ENCODE data around the gene ZKSCAN5.

Gene ZKSCAN5

GRCh38 chr7:99504603-99505323, at the start of gene ZKSCAN5:
TSS of gene ZKSCAN5 (plus strand) at chr7:99504662. CDS start at chr7:99506045, 1,383 bp downstream.
- intact Hi-C loops (cut with DNase I), result loop anchor here (5.0 to 10.0 kb wide), 2 partner anchors 53 to 110 kb away; partner anchors contain the start of genes ZNF655 and ZSCAN25
- peak; percentile 96 to 100 (median 99) for DNase-seq

GRCh38 chr7:99455874-99456273, 48.6 kb upstream of the ZKSCAN5 start:
- intact Hi-C loops (cut with DNase I), result no loop called here
- DNase-seq, result no peak

DNA sequence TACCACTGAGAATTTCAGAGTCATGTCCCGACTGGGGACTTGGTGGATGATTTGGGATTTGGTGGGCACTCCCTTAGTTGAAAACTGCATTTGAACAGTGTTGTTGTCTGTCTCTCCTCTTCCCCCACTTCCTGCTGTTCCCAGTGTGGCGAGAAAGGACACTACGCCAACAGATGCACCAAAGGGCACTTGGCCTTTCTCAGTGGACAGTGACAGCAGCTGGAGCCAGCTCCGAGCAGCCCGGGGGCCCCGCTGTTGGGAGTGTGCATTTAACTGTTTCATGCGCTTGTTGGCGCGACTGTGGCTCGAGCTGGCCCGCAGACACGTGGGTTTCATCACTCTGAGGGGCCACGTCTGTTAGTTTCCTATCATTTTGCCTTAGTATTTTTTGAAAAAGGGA, 48.2 kb upstream of the ZKSCAN5 start:
- intact Hi-C loops (cut with DNase I), result no loop called here
- DNase-seq, result peak in 4 of 42 donors; percentile 34 to 49 (median 40)

- intact Hi-C loops (cut with DNase I), result no loop called here
- DNase-seq, result no peak
Measured at GRCh38 chr7:99457050-99457649, 47.3 kb upstream of the ZKSCAN5 start.

DNA sequence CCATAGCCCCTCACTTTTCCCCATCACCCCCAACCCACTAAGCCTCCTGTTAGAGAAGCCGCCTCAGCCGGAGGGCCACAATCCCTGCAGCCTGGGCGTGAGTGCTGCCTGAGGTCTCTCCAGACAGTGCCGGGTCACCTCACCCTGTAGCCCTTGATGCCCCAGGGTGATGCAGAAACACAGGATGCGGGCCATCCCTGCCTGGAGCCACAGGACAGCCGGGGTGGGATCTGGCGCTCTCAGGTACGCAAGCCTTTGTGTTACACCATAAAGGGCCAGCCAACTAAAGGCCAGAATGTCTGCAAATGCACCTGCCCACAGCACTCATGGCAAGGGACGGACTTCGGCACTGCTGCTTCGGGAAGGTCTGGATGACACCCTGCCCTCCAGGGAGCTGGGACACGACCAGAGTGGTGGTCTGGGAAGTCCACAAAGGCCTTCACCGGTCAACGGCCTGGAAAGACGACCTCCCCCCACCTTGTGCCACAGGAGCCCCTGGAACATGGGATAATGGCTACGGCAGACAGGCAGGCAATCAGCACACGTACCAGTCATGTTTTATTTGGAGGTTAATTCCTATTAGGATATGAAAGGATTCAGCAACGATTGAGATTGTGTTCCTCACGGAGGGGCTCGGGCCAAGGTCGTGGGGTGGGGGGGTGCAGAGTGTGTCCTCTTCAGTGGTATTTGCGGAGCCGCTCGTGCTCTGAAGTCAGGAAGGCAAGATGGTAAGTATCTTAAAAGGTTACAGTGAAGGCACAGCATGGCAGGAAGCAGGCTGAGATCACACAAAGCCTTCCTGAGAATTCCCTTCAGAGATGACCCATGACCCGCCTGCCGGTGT, 46.6 kb upstream of the ZKSCAN5 start:
- intact Hi-C loops (cut with DNase I), result no loop called here
- DNase-seq, result no peak

DNA sequence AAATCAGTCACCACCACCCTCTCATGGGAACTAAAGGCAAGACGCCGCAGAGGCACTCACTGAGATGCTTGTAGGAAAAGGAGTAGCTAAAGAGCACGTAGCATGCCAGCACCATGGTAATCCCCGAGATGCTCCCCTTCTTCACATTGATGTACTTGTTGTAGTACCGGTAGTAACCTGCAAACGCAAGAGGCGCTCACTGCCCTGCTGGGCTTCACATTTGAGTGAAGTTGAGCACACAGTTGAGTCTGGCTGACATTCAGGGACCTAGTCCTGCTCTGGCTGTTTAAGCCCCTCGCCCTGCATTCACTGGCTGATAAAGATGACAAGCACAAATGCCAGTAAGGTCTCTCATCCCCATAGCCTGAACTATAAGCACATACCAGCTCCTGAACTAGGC, 45.4 kb upstream of the ZKSCAN5 start:
- intact Hi-C loops (cut with DNase I), result no loop called here
- no peak for DNase-seq

GRCh38 chr7:99460651-99461050, 43.8 kb upstream of the ZKSCAN5 start:
- DNase-seq, result no peak
- intact Hi-C loops (cut with DNase I), result no loop called here

DNA sequence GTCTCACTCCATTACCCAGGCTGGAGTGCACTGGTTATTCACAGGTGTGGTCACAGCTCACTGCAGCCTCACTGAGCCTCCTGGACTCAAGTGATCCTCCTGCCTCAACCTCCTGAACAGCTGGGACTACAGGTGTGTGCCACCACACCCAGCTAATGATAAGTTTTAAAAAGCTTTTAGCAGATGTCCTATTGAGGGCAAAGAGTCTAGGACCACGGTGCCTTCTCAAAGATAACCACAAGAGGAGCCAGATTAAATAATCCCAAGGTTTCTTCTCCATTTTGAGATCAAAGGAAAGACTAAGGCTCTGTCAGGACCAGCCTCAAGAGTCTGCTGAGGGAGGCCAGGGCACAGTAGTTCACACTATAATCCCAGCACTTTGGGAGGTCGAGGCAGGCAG, 43.2 kb upstream of the ZKSCAN5 start:
- intact Hi-C loops (cut with DNase I), result no loop called here

DNA sequence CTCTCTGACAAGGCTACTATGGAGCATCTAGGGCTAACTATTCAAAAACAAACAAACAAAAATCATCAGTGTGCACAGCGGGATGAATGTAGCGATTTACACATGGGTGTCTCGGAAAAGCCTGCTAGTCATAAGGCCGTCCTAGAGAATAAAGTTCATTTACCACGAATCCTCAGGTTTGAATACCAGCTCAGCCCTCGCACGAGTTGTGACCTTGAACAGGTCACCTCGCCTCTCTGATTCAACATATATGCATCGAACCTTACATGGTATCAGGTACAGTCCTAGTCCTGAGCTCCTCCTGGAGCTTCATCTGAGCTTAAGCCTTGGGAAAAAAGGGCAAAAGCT, 39.1 kb upstream of the ZKSCAN5 start:
- no peak for DNase-seq
- intact Hi-C loops (cut with DNase I), result no loop called here

More for the DNA sequence above, 43.2 kb upstream of the ZKSCAN5 start:
- no peak for DNase-seq

DNA sequence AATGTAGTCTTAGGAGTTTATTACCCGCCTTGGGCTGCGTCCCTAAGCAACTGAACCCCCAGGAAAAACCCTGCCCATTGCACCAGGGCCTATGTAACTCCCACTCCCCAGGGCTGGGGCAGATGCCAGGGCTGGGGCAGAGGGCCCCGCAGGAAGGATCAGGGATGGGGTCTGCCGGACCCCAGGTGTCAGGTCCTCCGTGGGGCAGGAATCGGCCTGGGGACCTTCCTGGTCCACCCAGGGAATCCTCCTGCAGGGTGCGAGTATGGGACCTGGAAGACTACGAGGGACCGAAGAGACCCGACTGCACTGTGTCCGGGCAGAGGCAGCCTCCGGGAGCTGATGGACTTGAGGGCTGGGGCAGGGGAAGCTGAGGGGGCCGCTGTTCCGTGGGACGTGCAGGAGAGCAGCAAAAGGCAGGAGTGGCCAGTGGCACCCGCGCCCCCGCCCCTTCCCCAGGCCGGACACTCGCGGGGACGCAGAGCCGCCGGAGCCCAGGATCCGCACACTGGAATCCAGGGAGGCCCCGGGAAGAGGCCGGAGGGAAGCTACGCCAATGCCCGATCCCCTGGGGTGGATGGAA, 36.0 kb upstream of the ZKSCAN5 start:
- DNase-seq, result no peak
- intact Hi-C loops (cut with DNase I), result no loop called here

DNA sequence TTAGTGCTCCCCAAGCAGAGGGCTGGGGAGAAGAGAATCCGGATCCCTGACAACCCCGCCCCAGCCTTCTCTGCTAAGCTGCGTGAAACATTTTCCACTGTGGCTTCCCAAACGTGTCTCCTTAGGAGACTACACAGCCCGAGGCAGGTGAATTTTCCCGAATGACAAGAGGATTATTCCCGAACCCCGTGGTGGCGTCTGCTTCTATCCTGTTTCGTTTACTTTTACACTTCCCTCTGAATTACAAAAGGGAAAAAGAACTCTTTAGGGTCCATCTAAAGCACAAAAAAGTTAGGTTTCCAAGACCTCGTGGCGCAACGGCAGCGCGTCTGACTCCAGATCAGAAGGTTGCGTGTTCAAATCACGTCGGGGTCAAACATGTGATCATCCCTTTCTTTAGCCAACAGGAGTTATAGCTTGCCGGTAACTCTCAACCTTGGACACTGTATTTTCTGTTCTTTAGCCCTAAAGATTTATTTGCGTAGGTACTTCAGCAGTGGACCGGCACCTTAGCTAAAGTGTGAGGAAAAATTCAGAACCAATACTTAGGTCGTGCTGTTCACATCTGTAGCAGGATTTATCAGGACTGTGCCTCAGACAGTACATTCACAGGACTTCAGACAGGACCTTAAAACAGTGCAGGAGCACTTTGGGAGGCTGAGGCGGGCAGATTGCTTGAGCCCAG, 34.9 kb upstream of the ZKSCAN5 start:
- intact Hi-C loops (cut with DNase I), result no loop called here
- no peak for DNase-seq

DNA sequence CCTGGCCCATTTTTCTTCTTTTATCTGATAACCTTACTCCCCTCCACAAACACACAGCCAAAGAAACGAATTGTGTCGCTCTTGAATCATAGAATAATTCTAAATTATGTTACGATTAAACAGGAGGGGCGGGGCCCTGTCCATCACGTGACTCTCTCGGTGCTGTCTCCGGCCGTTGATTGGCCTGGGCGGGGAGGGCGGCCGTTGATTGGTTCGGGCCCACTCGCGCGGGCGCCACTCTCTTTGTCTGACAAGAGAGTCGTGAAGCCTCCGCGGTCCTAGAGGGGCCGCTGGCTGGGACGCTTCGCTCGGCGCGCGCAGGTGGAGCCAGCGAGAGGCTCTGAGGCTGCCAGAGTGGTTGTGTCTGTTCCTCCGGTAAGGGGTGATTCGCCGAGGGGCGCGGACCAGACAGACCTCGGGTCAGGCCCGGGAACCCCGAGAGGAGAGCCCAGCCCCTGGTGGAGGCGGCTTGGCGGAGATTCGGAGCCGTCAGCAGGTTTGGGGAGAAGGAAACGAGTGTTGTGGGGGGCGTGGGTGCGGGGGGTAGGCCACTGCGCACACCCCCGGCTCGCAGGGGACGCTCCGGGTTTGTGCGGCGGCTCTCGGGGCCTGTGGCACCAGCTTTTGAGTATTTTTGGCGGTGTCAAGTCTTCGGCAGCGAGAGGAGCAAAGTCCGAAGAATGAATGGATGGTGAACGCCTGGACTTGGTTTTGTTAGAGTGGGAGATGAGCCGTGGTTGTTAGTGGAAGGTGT, 31.7 kb upstream of the ZKSCAN5 start, which contains the start of gene ZNF789:
Gene ZNF789 (plus strand): TSS at position 330 of the 754 bp plus-strand sequence. CDS start 3,567 bp downstream, outside the sequence.
- intact Hi-C loops (cut with DNase I), result no loop called here

DNA sequence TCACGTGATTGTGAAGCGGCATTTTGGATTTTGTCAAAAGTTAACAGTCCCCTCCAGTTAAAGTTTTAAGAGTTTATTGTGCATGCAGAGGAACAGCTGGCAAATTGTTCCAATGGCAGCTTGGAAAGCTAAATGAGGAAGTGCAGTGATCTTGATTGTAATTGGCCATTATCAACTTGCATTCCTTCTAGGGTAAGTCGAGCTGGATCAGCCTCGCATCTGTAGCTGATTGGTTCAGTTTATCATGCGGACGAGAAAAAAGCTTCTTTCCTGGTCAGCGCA, 31.2 kb upstream of the ZKSCAN5 start:
- intact Hi-C loops (cut with DNase I), result no loop called here

More for the DNA sequence above, 31.7 kb upstream of the ZKSCAN5 start, which contains the start of gene ZNF789:
- peak; percentile 97 to 100 (median 99) for DNase-seq

DNA sequence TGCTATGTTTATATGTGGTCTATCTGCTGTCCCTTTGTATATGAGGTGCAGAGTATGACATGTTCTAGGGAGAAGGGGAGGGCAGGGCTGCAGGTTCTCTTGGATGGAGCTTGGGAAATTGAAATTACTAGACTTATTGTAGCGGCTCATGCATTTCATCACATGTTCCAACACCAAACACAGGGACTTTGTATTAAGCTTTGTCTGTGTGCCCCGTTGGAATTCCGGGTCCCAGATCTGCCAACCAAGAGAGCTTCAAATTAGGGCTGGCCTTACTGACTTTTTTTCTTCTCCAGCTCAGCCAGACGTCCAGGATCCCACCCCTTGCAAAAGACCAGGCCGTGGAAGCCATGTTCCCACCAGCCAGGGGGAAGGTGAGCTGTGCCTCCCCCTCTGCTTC, 28.4 kb upstream of the ZKSCAN5 start:
- intact Hi-C loops (cut with DNase I), result no loop called here
- DNase-seq, result no peak

More for the DNA sequence above, 31.2 kb upstream of the ZKSCAN5 start:
- DNase-seq, result peak in 11 of 42 donors; percentile 10 to 57 (median 30)

DNA sequence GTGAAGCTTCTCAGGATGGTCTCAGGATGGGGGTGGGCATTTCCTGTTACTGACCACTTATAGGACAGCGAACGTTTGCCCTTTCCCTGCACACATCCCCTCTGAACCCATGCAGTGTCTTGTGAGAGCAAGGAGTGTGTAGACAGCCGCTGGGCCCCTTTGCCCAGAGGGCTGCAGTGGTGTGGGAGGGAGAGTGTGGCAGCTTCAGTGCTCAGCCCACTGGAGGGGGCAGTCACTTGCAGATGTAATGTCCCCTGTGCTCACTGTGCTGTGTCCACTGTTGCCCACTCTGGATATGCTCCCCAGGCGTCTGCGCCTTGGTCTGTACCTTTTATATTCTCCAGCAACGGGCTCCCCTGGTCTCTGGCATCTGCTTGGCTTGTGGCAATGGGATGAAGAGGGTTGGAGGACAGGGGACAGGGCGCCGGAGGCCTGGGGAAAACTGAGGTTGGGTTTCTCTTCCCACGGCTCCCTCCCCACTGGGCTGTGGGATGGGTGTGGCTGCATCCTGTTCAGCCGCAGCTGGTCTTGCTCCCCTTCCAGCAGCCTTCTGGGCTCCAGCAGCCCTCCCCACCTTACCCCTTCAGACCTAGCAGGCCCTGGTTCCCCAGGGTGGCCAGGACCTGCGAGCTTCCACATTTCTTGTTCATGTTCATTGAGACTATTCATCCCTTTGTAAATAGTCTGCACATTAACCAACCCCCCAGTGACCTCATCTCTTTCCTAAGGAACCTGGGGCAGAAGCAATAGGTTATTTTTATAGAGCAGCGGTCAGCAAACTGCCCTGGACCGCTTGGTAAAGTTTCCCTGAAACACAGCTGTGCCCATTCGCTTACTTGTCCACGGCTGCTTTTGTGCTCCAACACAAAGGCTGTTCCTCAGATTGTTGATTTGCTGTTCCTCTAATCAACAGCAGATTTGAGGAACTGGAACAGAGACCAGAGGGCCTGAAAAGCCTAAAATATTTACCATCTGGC, 25.7 kb upstream of the ZKSCAN5 start:
- intact Hi-C loops (cut with DNase I), result no loop called here
- no peak for DNase-seq

GRCh38 chr7:99485094-99485493, 19.4 kb upstream of the ZKSCAN5 start:
- no peak for DNase-seq
- intact Hi-C loops (cut with DNase I), result no loop called here

DNA sequence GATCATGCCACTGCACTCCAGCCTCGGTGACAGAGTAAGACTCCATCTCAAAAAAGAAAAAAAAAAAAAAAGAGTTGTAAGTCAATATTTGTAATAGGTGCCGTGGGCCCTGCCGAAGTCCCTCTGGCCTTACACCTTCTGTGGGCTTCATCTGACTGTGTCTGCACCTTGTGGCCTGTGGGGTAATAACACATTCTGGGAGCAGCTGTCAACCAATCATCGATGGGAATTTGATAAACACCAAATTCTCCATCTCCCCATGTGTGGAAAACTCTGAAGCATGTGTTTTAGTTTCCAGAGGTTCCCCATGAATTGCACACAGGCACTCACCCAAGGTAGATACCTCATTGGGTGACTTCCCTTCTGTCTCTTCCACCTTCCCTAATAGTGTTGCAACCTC, 15.2 kb upstream of the ZKSCAN5 start:
- intact Hi-C loops (cut with DNase I), result no loop called here

More for the DNA sequence above, 15.2 kb upstream of the ZKSCAN5 start:
- DNase-seq, result no peak
